ENCODE data around the gene PAX8.

Gene PAX8

DNA sequence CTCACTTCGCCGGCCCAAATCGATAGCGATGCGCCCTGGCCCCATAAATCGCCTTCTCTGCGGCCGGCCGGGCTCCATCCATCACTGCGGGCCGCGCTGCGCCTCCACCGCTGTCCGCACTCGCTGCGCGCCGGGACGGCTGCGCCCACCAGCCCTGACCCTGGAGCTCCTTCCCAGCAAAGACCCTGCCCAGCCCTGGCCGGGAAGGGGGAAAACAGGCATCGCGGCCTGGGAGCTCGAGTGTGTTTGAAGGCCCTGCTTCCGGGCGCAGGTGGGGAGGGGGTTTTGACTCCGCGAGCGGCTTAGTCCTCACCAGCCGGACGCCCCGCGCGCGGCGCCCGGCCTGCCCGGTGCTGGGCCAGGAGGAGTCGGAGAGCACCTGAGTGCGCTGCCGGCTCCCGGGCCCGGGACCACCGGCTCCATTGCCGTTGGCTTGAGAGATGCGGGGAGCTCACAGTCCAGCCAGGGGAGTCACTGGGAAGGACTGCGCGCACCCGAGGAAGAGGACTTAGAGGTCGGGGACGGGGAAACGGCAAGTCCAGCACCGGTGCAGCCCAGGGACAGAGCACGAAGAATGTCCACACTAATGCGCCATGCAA lies 1.1 kb downstream of the PAX8 start:
- TF ChIP-seq, protein P1, sequence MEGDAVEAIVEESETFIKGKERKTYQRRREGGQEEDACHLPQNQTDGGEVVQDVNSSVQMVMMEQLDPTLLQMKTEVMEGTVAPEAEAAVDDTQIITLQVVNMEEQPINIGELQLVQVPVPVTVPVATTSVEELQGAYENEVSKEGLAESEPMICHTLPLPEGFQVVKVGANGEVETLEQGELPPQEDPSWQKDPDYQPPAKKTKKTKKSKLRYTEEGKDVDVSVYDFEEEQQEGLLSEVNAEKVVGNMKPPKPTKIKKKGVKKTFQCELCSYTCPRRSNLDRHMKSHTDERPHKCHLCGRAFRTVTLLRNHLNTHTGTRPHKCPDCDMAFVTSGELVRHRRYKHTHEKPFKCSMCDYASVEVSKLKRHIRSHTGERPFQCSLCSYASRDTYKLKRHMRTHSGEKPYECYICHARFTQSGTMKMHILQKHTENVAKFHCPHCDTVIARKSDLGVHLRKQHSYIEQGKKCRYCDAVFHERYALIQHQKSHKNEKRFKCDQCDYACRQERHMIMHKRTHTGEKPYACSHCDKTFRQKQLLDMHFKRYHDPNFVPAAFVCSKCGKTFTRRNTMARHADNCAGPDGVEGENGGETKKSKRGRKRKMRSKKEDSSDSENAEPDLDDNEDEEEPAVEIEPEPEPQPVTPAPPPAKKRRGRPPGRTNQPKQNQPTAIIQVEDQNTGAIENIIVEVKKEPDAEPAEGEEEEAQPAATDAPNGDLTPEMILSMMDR (IDR thresholded peaks at IDR 0.05; ENCODE audit: insufficient read depth, low read length, poor library complexity, severe bottlenecking): no peak
- Histone ChIP-seq H3K4me3 (replicated peaks; ENCODE audit: low read depth, low read length) (no peak overlapping the region), H3K27me3 (replicated peaks; ENCODE audit: control insufficient read depth, insufficient read depth, low read length) (no peaks in the 10 kb centered on the region; the same call in none of the 2 replicates), H3K36me3 (ENCODE audit: control insufficient read depth, insufficient read depth, low read length) (no peaks in the 10 kb centered on the region)
- no peak for DNase-seq (ENCODE audit: extremely low read depth, insufficient read length)

DNA sequence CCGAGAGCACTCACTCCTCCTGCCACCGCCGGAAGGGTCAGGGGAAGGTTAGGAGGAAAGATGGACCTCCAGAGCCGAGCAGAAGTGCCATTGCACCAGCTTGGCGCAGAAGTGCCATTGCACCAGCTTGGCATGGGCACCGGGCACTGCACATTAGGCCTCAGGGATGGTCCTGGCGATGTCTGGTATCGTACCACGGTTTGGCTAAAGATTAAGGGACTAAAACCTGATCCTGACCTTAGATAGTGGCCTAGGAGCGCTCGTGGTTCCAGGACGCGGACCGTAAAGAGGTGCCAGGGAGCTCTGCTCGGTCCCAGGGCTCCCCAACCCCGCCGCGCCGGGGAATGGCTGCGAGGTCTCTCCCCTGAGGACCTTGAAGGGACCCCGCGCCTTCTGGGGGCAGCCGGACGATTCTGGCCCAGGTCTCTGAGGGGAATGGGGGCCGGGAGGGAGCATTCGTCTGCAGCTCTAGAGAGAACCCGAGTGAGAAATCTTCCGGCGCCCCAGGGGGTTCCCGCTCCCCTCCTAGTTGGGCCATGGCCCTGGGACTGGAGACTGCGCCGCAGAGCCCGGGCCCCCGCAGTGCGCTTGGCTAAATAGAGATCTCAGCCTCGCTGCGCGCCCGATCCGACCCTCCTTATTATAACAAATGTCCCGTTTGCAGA lies 1.8 kb downstream of the PAX8 start:
- TF ChIP-seq, protein P1 (IDR thresholded peaks at IDR 0.05; ENCODE audit: insufficient read depth, low read length, poor library complexity, severe bottlenecking): no peak
- no peaks in the 10 kb centered on the region for H3K36me3 ChIP-seq (ENCODE audit: control insufficient read depth, insufficient read depth, low read length)
- no peak overlapping the region for H3K4me3 ChIP-seq (replicated peaks; ENCODE audit: low read depth, low read length)
- peaks cover 2% of the 10 kb centered on the region for H3K27me3 ChIP-seq (replicated peaks; ENCODE audit: control insufficient read depth, insufficient read depth, low read length)
- DNase-seq (ENCODE audit: extremely low read depth, insufficient read length): no peak

DNA sequence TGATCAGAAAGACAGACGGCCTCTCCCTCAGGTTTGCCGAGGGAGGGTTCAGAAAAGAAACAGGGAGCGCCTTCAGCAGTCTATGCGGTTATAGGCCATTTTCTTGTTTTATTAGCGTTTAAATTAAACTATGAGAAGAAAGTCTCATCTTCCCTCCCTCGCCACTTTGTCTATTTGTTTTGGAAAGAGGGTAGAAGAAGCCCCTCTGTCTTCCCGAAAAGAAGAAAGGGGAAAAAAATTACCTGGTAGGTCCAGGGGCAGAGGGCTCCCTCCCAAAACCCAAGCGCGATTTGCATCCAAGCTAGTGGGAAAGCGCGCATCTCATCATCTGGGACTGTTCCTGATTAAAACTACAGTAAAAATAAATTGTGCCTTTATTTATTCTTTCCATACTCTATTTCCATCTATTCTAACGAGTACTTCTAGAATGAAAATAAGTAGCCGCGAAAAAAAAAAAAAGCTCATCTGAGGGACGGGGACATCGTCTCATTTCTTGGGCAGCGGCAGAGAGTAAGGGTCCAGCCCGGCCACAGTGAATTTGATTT lies 2.4 kb downstream of the PAX8 start:
- Histone ChIP-seq H3K36me3 (ENCODE audit: control insufficient read depth, insufficient read depth, low read length) (no peaks in the 10 kb centered on the region), H3K27me3 (replicated peaks; ENCODE audit: control insufficient read depth, insufficient read depth, low read length) (peaks cover 2% of the 10 kb centered on the region), H3K4me3 (replicated peaks; ENCODE audit: low read depth, low read length) (no peak overlapping the region)
- no peak for DNase-seq (ENCODE audit: extremely low read depth, insufficient read length)
- TF ChIP-seq, protein P1 (IDR thresholded peaks at IDR 0.05; ENCODE audit: insufficient read depth, low read length, poor library complexity, severe bottlenecking): no peak

DNA sequence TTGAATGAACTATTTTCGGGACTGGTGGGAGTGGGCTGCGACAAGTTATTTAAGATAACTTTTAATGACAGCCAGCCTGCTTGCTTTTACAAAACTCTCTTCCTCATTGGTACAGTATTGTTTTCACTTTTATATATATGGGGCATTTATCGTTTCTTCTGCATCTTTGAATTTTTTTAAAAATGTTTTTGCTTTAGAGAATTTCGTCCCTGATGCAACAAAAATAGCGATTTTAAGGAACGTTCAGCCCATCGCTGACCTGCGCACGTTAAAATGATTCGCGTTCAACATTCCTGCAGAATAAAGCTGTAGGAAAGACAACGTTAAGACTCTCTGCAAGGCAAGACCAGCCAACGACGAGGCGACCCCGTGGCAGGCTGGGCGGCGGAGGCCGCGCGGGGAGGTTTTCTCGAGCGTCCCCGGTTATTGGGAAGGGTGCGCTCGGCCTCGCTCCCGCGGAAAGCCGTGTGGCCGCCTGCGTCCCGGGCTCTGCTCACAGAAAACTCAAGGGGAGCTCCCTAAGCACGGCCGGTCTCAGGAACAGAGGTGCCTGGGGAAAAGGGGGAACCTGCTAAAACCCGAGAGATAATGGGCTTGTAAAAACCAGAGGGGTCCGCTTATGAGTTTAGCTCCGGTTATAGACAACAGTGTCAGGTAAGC lies 3.0 kb downstream of the PAX8 start:
- Histone ChIP-seq H3K36me3 (ENCODE audit: control insufficient read depth, insufficient read depth, low read length) (no peaks in the 10 kb centered on the region), H3K27me3 (replicated peaks; ENCODE audit: control insufficient read depth, insufficient read depth, low read length) (peaks cover 2% of the 10 kb centered on the region), H3K4me3 (replicated peaks; ENCODE audit: low read depth, low read length) (no peak overlapping the region)
- TF ChIP-seq, protein P1 (IDR thresholded peaks at IDR 0.05; ENCODE audit: insufficient read depth, low read length, poor library complexity, severe bottlenecking): no peak
- no peak for DNase-seq (ENCODE audit: extremely low read depth, insufficient read length)

DNA sequence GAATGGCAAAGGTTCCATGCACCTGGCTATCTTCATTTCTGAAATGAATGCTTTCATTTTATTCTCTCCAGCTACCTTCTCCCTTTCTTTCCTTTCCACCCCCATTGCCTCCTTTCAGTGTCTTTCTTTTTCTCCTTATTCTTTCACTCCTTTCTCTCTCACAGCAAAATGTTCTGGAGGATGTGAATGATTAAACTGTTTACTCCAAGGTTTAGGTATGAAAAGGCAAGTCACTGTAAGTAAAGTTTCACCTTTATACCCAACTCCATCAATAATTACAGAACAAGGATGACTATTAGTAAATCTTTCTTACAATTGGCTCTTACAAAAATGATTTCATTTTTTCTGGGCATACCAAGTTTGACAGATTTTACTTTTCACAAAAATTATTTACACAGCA lies 4.3 kb downstream of the PAX8 start:
- no peaks in the 10 kb centered on the region for H3K36me3 ChIP-seq (ENCODE audit: control insufficient read depth, insufficient read depth, low read length)
- no peak overlapping the region for H3K4me3 ChIP-seq (replicated peaks; ENCODE audit: low read depth, low read length)
- TF ChIP-seq, protein P1 (IDR thresholded peaks at IDR 0.05; ENCODE audit: insufficient read depth, low read length, poor library complexity, severe bottlenecking): no peak
- DNase-seq (ENCODE audit: extremely low read depth, insufficient read length): no peak
- H3K27me3 ChIP-seq (replicated peaks; ENCODE audit: control insufficient read depth, insufficient read depth, low read length): peaks cover 2% of the 10 kb centered on the region
